Fibroblast of skin of abdomen (primary cell): ENCODE measurements around the gene ARHGEF16.

Experiments
- DNase-seq: peaks from one replicate; pipeline ENCODE4 v3.0.0-alpha.2; 2013

ARHGEF16 gene

DNA sequence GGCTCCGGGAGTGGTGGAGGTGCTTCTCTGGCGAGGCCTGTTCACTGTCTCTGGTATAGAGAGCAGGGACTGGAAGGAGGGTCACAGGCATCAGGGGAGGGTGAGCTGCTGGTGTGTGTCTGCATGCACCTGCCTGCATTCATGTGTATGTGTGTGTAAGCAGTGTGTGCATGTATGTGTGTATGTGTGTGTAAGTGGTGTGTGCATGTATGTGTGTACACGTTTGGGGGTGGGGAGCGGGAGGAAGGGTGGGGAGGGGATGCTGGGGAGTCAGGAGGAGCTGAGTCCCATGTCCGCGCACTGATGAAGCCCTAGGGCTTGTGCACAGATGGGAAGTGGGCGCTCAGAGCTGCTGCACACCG is 49.0 kb downstream of the ARHGEF16 start:
- no peak for DNase-seq

DNA sequence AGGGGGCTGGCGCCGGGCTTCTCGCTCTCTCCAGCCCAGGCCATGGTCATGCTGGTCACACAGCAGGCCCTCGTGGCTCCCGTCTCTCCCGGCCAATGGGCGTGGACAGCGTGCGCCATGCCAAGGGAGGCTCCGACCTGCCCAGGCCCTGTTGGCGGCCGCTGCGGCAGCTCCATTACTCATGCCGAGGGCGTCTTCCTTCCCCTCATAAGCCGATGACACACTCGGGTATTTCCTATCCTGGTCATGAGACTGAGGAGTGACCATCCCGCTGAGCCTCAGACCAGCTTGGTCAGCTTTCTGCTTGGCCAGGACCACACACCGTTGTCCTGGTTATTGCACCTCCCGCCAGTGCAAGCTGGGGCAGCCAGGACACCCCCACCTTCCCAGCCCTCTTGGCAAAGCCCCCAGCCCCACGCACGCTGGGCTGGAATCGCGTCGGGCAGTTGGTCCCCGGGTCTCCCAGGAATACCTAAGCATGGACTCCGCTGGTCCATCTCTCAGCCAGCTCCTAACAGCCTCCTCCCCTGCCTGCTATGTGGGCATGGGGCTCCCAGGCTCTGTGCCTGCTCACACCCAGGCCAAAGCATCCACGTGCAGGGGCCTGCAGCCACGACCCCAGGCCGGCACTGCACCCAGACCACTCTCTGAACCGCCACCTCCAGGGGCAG is 49.8 kb downstream of the ARHGEF16 start:
- no peak for DNase-seq

DNA sequence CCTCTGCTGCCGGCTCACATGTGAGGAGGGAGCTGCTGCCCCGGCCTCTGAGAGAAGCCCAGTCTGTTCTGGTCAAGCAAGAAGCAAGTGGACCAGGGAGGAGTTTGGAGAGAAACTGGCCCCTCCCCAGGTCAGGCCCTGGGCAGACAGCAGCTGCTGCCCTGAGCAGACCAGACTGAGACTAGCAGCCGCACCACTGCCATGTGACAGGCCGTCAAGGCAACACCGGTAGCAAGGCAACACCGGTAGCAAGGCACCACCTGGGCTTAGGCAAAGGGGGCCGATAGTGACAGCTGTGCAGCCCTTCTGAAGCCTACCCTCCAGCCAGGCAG is 50.3 kb downstream of the ARHGEF16 start:
- no peak for DNase-seq

GRCh38 chr1:3505161-3505560 is 50.7 kb downstream of the ARHGEF16 start:
- no peak for DNase-seq

GRCh38 chr1:3506041-3506440 is 51.6 kb downstream of the ARHGEF16 start:
- no peak for DNase-seq

DNA sequence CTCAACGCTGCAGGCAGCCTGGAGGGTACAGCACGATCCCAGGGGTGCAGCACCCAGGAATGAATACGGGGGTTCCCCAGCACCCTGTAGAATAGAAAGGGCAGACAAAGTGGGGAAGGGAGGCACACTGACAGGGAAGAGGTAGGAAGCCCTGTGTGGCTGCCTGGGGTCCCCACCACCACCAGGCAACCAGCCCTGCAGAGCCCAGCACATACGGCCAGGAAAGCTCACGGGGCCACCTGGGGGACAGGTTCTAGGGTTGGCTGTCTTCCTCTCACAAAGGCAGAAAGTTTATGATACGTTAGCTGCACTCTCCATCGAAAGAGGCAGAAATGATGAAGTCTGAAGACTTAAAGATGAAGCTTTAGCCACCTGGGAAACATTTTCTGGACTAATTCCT is 52.5 kb downstream of the ARHGEF16 start:
- DNase-seq: no peak

DNA sequence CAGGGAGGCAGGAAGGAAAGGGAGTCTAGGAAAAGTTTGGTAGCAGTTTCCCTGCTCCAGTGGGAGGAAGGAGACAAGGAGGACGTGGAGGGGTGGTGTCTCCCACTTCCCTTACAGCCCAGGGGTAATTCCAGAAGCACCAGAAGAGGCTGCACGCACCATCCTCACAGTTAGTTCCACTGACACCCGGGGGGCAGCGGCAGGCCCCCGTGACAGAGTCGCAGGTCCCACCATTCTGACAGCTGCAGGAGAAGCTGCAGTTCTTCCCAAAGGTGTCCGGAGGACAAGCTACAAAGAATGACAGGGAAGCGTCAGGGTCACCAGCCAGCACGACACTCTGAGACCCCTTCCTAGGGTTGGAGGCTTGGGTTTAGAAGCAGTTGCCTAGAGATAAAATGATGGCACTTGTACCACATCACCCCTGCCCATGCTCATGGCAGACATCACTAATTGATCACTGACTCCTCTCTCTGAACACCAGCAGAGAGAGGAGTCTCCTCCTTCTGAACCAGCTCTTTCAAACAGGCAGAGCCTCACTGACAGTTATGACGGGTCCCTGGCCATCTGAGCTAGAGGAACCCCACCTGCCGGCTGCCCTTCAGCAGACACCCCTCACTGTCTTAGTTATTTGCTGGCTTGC is 53.3 kb downstream of the ARHGEF16 start:
- no peak for DNase-seq

GRCh38 chr1:3508757-3509415 is 54.4 kb downstream of the ARHGEF16 start:
- no peak for DNase-seq

GRCh38 chr1:3509721-3510120 is 55.3 kb downstream of the ARHGEF16 start:
- DNase-seq: no peak

DNA sequence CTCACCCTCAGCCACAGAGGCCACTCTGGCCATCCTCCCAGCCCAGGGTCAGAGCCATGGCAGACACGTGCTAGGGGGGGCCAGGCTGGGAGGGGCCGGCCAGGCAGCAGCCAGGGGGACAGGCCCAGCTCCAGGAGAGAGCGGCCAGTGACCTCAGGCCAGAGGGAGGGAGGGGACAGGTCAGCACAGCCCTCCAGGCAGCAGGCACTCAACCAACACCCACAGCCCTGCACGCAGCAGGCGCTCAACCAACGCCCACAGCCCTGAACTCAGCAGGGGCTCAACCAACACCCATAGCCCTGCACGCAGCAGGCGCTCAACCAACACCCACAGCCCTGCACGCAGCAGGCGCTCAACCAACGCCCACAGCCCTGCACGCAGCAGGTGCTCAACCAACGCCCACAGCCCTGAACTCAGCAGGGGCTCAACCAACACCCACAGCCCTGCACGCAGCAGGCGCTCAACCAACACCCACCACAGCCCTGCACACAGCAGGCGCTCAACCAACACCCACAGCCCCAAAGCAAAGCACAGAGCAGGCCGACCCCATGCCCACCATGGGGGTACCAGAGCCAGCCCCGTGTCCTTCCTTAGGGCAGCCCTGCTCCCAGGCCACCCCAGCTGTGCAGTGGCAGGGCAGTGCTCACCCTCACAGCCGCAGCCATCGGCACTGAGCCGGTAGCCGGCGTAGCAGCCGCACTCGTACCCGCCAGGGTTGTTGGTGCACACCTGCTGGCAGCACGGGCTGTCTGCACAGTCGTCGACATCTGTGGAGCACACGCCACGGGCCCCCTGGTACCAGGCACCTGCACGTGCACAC is 55.9 kb downstream of the ARHGEF16 start:
- no peak for DNase-seq

GRCh38 chr1:3510956-3511250 is 56.4 kb downstream of the ARHGEF16 start:
- DNase-seq: no peak

- DNase-seq: no peak
Measured at GRCh38 chr1:3511306-3511705, 56.8 kb downstream of the ARHGEF16 start.

GRCh38 chr1:3511856-3512255 is 57.4 kb downstream of the ARHGEF16 start:
- no peak for DNase-seq

GRCh38 chr1:3514404-3514803 is 59.9 kb downstream of the ARHGEF16 start:
- DNase-seq: no peak

DNA sequence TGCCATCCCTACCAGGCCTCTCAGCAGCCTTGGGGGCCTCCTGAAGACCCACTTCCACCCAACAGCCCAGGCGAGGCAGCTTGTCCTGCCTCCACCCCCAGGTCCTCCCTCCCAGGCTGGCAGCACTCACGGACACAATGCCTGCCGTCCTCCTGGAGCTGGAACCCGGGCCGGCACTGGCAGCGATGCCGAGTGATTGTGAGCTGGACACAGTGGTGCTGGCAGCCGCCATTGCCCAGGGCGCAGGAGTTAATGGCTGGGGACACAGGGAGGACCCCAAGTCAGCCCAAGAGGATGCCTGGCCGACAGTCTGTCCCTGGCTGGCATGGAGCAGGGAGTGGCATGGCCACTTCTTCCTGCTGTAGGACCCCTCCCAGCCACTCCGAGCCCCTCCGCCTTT is 60.8 kb downstream of the ARHGEF16 start:
- DNase-seq: no peak

- peak; percentile 44 for DNase-seq
Measured at GRCh38 chr1:3515774-3516480, 61.5 kb downstream of the ARHGEF16 start.

GRCh38 chr1:3516481-3516869 is 62.0 kb downstream of the ARHGEF16 start:
- no peak for DNase-seq

DNA sequence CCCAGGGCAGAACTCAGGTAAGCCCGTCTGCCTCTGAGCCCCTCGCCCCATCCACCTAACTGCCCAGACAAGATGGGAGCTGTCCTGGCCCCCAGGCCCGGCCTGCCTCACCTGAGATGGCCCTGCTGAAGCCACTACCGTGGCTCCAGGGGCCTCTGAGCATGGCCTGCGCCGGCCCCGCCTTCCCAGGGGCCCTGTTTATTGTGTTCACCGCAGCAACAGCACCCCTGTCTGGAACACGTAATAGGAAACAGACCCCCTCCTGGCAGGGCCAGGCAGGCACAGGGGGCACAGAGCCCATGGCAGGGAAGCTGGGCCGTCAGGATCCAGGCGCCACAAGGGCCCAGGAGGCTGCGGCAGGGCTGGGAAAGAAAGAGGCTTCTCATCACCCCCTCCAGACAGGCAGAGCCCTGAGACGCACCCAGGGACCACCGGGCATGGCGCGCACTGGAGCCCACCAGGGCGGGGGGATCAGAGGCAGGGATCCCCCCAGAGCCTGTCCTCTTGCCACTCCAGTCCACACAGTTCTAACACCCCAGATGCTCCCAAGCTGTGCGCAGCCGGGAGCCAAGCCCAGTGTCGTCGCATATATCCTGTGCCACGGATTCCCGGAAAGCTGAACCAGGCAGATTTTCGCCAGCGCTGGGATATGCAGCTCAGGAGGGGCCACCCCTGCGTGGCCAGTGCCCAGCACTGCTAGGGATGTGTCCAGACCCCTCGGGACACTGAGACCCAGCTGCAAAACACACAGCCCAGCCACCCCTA is 62.6 kb downstream of the ARHGEF16 start:
- DNase-seq: no peak

DNA sequence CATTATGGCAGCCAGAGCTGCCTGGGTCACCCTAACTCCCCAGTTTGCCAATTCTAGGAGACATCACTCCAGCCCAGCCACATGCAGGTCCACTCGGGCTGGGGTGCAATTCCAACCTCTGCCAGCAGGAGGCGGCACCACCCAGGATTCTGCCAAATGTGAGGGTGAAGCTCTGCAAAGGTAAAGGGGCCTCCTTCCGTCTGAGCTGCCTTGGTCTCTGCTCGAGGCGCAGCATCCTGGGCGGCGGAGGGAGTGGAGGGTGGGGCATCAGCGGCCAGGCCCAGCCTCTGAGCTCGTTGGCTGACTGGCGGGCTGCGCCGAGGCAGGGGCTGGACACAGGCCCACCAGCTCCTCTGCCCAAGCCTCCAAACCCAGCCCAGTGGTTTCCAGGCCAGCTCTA is 63.8 kb downstream of the ARHGEF16 start:
- DNase-seq: no peak

- no peak for DNase-seq
Measured at GRCh38 chr1:3518756-3519155, 64.3 kb downstream of the ARHGEF16 start.

DNA sequence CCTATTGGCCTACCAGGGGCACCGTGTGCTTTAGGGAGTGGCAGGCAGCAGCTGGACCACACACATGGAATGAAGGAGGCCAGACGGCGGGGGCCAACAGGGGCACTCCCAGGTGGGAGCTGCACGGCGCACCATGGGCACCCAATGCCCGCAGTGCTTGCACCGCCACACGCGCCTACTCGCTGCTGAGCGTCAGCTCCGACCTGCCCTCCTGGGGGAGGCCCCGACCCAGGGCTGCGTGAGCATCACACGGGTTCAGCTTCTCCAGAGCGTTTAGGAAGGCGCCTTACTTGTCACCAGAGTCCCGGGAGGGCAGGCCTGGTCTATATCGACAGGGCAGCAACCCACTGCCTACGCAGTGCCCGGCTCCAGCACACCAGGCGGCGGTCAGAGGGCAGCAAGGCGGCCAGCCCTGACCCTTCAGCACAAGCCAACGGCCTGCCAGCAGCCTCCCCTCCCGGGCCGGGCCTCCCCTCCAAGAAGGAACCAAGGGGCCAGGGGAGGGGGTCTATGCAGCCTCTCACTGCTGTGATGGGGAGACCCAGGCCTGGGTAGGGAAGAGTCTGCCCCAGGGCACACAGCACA is 64.9 kb downstream of the ARHGEF16 start:
- no peak for DNase-seq
